ACC112 (cell line): ENCODE data around the gene PLCH1.

ENCODE experiments used
- H2AFZ ChIP-seq: fragments of 200-600 bp; sonication (generic); one replicate; pipeline ENCODE4 v1.6.0; 2017; ENCODE audit warnings: antibody characterized with exemption, low read length; ENCODE audit not compliant: unreplicated experiment
- H3K27ac ChIP-seq: fragments of 200-600 bp; sonication (generic); 2 replicates; pipeline ENCODE4 v1.5.1; 2014; ENCODE audit warnings: low read depth, mild to moderate bottlenecking, antibody characterized with exemption, low read length, moderate library complexity
- H3K27me3 ChIP-seq: fragments of 200-600 bp; sonication (generic); 2 replicates; pipeline ENCODE4 v1.6.1; 2014; ENCODE audit warnings: mild to moderate bottlenecking, antibody characterized with exemption, low read length, moderate library complexity, mixed read lengths; ENCODE audit not compliant: insufficient read depth
- H3K36me3 ChIP-seq: fragments of 200-600 bp; sonication (generic); 2 replicates; pipeline ENCODE4 v1.6.1; 2016; ENCODE audit warnings: mild to moderate bottlenecking, antibody characterized with exemption, low read length, moderate library complexity, mixed read lengths; ENCODE audit not compliant: insufficient read depth
- H3K4me1 ChIP-seq: fragments of 200-600 bp; sonication (generic); one replicate; pipeline ENCODE4 v1.6.1; 2016; ENCODE audit warnings: low read length, mixed read lengths; ENCODE audit not compliant: insufficient read depth, unreplicated experiment, control insufficient read depth
- H3K4me3 ChIP-seq: fragments of 200-600 bp; sonication (generic); 2 replicates; pipeline ENCODE4 v1.5.1; 2014; ENCODE audit warnings: mild to moderate bottlenecking, low read depth, low read length
- H3K79me2 ChIP-seq: fragments of 200-600 bp; sonication (generic); one replicate; pipeline ENCODE4 v1.6.0; 2016; ENCODE audit warnings: low read length; ENCODE audit not compliant: control insufficient read depth, unreplicated experiment, insufficient read depth

PLCH1 gene

DNA sequence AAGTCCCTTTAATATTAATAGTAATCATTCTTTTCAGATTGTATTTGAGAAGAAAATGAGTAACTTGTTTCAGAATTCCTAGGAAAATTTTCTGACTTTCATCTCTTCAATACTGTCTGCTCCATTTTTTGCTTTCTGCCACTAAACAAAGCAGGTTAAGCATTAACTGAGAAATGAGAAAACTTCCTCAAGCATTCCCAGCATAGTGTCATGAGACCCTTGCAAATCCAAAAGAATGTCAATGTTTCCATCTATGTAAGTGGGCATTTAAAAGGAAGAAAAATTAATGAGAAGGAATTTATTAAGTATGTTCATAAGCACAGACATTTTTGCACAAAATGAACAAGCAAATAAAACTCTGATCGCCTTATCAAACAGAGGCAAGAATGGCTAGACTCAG is 303.4 kb downstream of the PLCH1 start:
- no peak overlapping the region for H2AFZ ChIP-seq
- H3K36me3 ChIP-seq, result no peaks in the 10 kb centered on the region
- H3K27ac ChIP-seq, result no peak overlapping the region
- no peaks in the 10 kb centered on the region for H3K27me3 ChIP-seq
- H3K4me3 ChIP-seq, result no peak overlapping the region
- no peaks in the 10 kb centered on the region for H3K79me2 ChIP-seq
- no peaks in the 10 kb centered on the region for H3K4me1 ChIP-seq

DNA sequence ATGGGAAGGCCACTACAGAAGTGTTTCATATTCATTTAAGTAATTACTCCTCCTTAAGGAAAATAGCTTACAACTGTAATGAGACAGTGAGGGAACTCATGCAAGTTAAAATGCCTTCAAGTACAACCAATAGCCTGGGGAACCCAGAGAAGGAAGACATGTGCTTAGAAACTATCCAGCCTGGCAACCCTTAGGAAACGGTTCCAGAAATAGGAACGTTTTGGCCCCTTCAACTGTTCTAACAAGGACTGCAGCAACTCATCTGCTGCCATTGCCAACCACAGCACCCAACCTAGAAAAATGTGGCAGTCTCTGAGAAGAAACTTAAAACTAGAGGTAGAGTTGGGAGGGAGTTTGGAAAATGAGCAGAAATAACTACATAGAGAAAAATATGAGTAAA is 303.8 kb downstream of the PLCH1 start:
- H3K4me3 ChIP-seq, result no peak overlapping the region
- H3K79me2 ChIP-seq, result no peaks in the 10 kb centered on the region
- peak overlapping the region; percentile 32 for H2AFZ ChIP-seq

GRCh38 chr3:155435821-155436220 is 309.1 kb downstream of the PLCH1 start:
- Histone ChIP-seq H3K4me1 (no peaks in the 10 kb centered on the region), H2AFZ (no peak overlapping the region), H3K36me3 (no peaks in the 10 kb centered on the region), H3K27ac (no peak overlapping the region), H3K27me3 (no peaks in the 10 kb centered on the region), H3K4me3 (no peak overlapping the region), H3K79me2 (no peaks in the 10 kb centered on the region)

More for the DNA sequence above, 303.8 kb downstream of the PLCH1 start:
- no peak overlapping the region for H3K27ac ChIP-seq
- no peaks in the 10 kb centered on the region for H3K36me3 ChIP-seq
- H3K4me1 ChIP-seq, result no peaks in the 10 kb centered on the region
- no peaks in the 10 kb centered on the region for H3K27me3 ChIP-seq

DNA sequence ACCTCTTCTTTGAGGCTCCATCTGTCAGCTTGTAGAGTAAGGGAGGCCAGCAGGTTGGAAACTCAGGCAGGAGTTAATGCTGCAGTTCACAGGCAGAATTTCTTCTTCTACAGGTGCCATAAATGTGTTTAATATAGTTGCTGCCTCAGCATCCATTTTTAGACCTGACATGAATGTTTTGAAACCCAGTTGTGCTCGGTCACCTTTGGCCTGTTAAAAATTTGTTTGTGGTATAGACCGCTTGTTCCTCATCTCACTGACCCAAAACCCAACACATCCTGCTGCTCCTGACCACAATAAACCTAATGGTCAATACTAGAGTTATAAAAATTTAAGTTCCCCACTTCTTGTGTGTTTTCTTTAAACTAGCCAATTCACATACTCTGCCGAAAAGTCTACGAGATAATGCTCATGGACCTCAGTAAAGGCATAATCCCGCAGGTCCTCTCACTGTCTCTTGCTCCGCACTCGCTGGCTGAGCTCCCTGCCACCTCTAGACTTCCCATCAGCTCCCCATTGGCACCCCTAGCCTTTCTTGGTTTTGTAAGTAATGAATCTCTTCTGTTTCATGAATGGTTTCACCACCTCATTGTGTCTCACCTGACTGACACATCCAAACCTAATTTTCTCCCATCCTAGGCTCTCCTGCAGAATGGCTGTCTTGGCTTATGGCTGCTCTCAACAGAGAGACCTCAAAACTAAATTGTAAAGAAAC is 312.9 kb downstream of the PLCH1 start:
- no peaks in the 10 kb centered on the region for H3K27me3 ChIP-seq
- no peaks in the 10 kb centered on the region for H3K4me1 ChIP-seq
- no peaks in the 10 kb centered on the region for H3K36me3 ChIP-seq
- no peak overlapping the region for H2AFZ ChIP-seq
- no peak overlapping the region for H3K27ac ChIP-seq
- H3K79me2 ChIP-seq, result no peaks in the 10 kb centered on the region
- no peak overlapping the region for H3K4me3 ChIP-seq

- Histone ChIP-seq H3K79me2 (no peaks in the 10 kb centered on the region), H3K4me1 (no peaks in the 10 kb centered on the region), H2AFZ (no peak overlapping the region), H3K27ac (no peak overlapping the region), H3K27me3 (no peaks in the 10 kb centered on the region), H3K36me3 (no peaks in the 10 kb centered on the region), H3K4me3 (no peak overlapping the region)
Measured at GRCh38 chr3:155428563-155428962, 316.3 kb downstream of the PLCH1 start.

- Histone ChIP-seq H3K36me3 (no peaks in the 10 kb centered on the region), H2AFZ (no peak overlapping the region), H3K4me1 (no peaks in the 10 kb centered on the region), H3K79me2 (no peaks in the 10 kb centered on the region), H3K4me3 (no peak overlapping the region), H3K27me3 (no peaks in the 10 kb centered on the region), H3K27ac (no peak overlapping the region)
Measured at GRCh38 chr3:155426524-155427230, 318.2 kb downstream of the PLCH1 start.

- no peak overlapping the region for H3K27ac ChIP-seq
- H3K4me1 ChIP-seq, result peaks cover 1% of the 10 kb centered on the region
- no peak overlapping the region for H3K4me3 ChIP-seq
- H3K27me3 ChIP-seq, result no peaks in the 10 kb centered on the region
- H3K79me2 ChIP-seq, result no peaks in the 10 kb centered on the region
- H3K36me3 ChIP-seq, result no peaks in the 10 kb centered on the region
- H2AFZ ChIP-seq, result no peak overlapping the region
Measured at GRCh38 chr3:155425396-155425795, 319.5 kb downstream of the PLCH1 start.

GRCh38 chr3:155424323-155424710 is 320.6 kb downstream of the PLCH1 start:
- H3K79me2 ChIP-seq, result no peaks in the 10 kb centered on the region
- H3K27ac ChIP-seq, result no peak overlapping the region
- H3K4me3 ChIP-seq, result no peak overlapping the region
- no peak overlapping the region for H2AFZ ChIP-seq
- H3K36me3 ChIP-seq, result no peaks in the 10 kb centered on the region
- H3K27me3 ChIP-seq, result no peaks in the 10 kb centered on the region
- peaks cover 3% of the 10 kb centered on the region for H3K4me1 ChIP-seq

- no peak overlapping the region for H3K27ac ChIP-seq
- H3K4me1 ChIP-seq, result peaks cover 3% of the 10 kb centered on the region
- no peaks in the 10 kb centered on the region for H3K79me2 ChIP-seq
- H2AFZ ChIP-seq, result no peak overlapping the region
- H3K4me3 ChIP-seq, result no peak overlapping the region
- no peaks in the 10 kb centered on the region for H3K36me3 ChIP-seq
- no peaks in the 10 kb centered on the region for H3K27me3 ChIP-seq
Measured at GRCh38 chr3:155423526-155424322, 321.1 kb downstream of the PLCH1 start.

DNA sequence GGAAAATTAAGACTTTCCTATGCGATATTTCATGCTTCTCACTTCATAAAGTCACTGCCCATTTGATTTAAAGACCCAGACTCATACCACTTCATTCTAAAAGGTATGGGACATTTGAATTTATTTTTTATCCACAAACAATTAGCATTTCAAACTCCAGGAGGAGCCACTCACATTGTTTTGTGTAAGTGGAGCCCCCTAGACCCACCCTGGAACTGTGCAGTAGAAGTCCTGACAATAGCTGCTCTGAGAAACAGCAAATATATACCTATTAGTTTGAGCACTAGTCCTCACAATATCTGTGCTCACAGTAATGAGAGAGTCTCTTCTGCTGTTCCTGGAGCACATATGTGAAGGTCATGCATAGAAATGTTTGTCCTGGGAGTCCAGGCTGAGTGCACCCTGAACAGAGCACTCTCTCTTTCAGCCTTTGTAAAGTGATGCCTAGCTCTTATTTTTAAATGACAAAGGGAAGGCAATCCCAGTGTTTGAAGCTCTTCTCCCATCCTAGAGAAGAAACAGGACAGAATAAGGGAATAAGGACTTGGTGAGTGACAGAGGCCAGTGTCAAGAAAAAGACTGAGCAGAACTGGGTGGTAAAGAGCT is 323.9 kb downstream of the PLCH1 start:
- H3K79me2 ChIP-seq, result no peaks in the 10 kb centered on the region
- H3K4me3 ChIP-seq, result no peak overlapping the region
- H3K4me1 ChIP-seq, result peaks cover 18% of the 10 kb centered on the region
- H3K36me3 ChIP-seq, result no peaks in the 10 kb centered on the region
- H3K27ac ChIP-seq, result no peak overlapping the region
- H3K27me3 ChIP-seq, result no peaks in the 10 kb centered on the region
- H2AFZ ChIP-seq, result no peak overlapping the region
